OCI-LY1 (cell line): ENCODE results near the gene MAPKBP1.

ENCODE experiments used
- H2AFZ ChIP-seq: fragments of 200-600 bp; sonication (generic), shearing (Covaris generic); 2 replicates; pipeline ENCODE4 v1.6.0; 2014; ENCODE audit warnings: antibody characterized with exemption, mild to moderate bottlenecking, low read length
- H3F3A ChIP-seq: fragments of 200-600 bp; sonication (generic), shearing (Covaris generic); 2 replicates; pipeline ENCODE4 v1.6.0; 2014; ENCODE audit warnings: mild to moderate bottlenecking, antibody characterized with exemption, low read length, moderate library complexity; ENCODE audit not compliant: insufficient read depth
- H3K27ac ChIP-seq: fragments of 200-600 bp; sonication (generic); 2 replicates; pipeline ENCODE4 v1.5.1; 2014; ENCODE audit warnings: low read length, mixed run types, mild to moderate bottlenecking, low read depth; ENCODE audit not compliant: poor library complexity, severe bottlenecking
- H3K27me3 ChIP-seq: fragments of 200-600 bp; sonication (generic); 2 replicates; pipeline ENCODE4 v1.6.0; 2014; ENCODE audit warnings: antibody characterized with exemption, mild to moderate bottlenecking, low read length, moderate library complexity; ENCODE audit not compliant: insufficient read depth
- H3K36me3 ChIP-seq: fragments of 200-600 bp; sonication (generic); 2 replicates; pipeline ENCODE4 v1.6.1; 2014; ENCODE audit warnings: mild to moderate bottlenecking, antibody characterized with exemption, low read length, moderate library complexity, mixed read lengths; ENCODE audit not compliant: insufficient read depth
- H3K4me1 ChIP-seq: fragments of 200-600 bp; sonication (generic); 2 replicates; pipeline ENCODE4 v1.5.1; 2014; ENCODE audit warnings: mild to moderate bottlenecking, low read length, moderate library complexity; ENCODE audit not compliant: insufficient read depth, severe bottlenecking
- H3K4me2 ChIP-seq: fragments of 200-600 bp; sonication (generic), shearing (Covaris generic); 2 replicates; pipeline ENCODE4 v1.6.1; 2014; ENCODE audit warnings: low read length
- H3K4me3 ChIP-seq: fragments of 200-600 bp; sonication (generic); 2 replicates; pipeline ENCODE4 v1.5.1; 2014; ENCODE audit warnings: low read length, low read depth, mild to moderate bottlenecking, mixed read lengths; ENCODE audit not compliant: poor library complexity, severe bottlenecking
- H3K79me2 ChIP-seq: fragments of 200-600 bp; shearing (Covaris generic); 2 replicates; pipeline ENCODE4 v1.6.1; 2016; ENCODE audit warnings: mixed run types, low read length, mixed read lengths; ENCODE audit not compliant: insufficient read depth
- H3K9ac ChIP-seq: fragments of 200-600 bp; sonication (generic), shearing (Covaris generic); 2 replicates; pipeline ENCODE4 v1.6.1; 2014; ENCODE audit warnings: mild to moderate bottlenecking, low read length, mixed read lengths
- H3K9me2 ChIP-seq: fragments of 200-600 bp; sonication (generic), shearing (Covaris generic); 2 replicates; pipeline ENCODE4 v1.6.1; 2014; ENCODE audit warnings: low read depth, mild to moderate bottlenecking, low read length, mixed read lengths
- H3K9me3 ChIP-seq: fragments of 200-600 bp; shearing (Covaris generic); 2 replicates; pipeline ENCODE4 v1.6.1; 2014; ENCODE audit warnings: low read length, mixed read lengths
- H4K20me1 ChIP-seq: fragments of 200-600 bp; sonication (generic), shearing (Covaris generic); 2 replicates; pipeline ENCODE4 v1.6.0; 2016; ENCODE audit warnings: mild to moderate bottlenecking, low read length; ENCODE audit not compliant: insufficient read depth
- CTCF ChIP-seq: fragments of 200-600 bp; sonication (generic), shearing (Covaris generic); IDR thresholded peaks from 2 replicates; pipeline ENCODE4 v1.5.1; 2017; ENCODE audit warnings: mild to moderate bottlenecking, antibody characterized with exemption, low read length, moderate library complexity, mixed read lengths
- EZH2 ChIP-seq: fragments of 200-600 bp; sonication (generic), shearing (Covaris generic); IDR thresholded peaks from 2 replicates; pipeline ENCODE4 v1.8.0; 2017; ENCODE audit warnings: borderline replicate concordance, mixed run types, mild to moderate bottlenecking, antibody characterized with exemption, low read length, moderate library complexity, mixed read lengths

The MAPKBP1 gene

GRCh38 chr15:41865490-41866055, 91.3 kb downstream of the MAPKBP1 start:
- Histone ChIP-seq H2AFZ (no peak overlapping the region), H3K4me2 (no peak overlapping the region), H3K4me3 (no peak overlapping the region), H3K36me3 (no peaks in the 10 kb centered on the region), H3F3A (no peaks in the 10 kb centered on the region), H3K4me1 (no peaks in the 10 kb centered on the region), H4K20me1 (no peaks in the 10 kb centered on the region), H3K27me3 (peaks cover 8% of the 10 kb centered on the region; the same call in 1 of the 2 replicates), H3K9ac (no peak overlapping the region), H3K79me2 (no peaks in the 10 kb centered on the region), H3K9me2 (no peaks in the 10 kb centered on the region), H3K9me3 (no peaks in the 10 kb centered on the region), H3K27ac (no peak overlapping the region)
- TF ChIP-seq CTCF, result no peak
- TF ChIP-seq EZH2, result no peak

- H3F3A ChIP-seq, result no peaks in the 10 kb centered on the region
- H3K4me1 ChIP-seq, result no peaks in the 10 kb centered on the region
- H3K4me3 ChIP-seq, result no peak overlapping the region
- H3K36me3 ChIP-seq, result no peaks in the 10 kb centered on the region
- no peaks in the 10 kb centered on the region for H3K79me2 ChIP-seq
- no peak overlapping the region for H3K4me2 ChIP-seq
- TF ChIP-seq CTCF (no peak), EZH2 (no peak)
- H4K20me1 ChIP-seq, result no peaks in the 10 kb centered on the region
- H3K9ac ChIP-seq, result no peak overlapping the region
- no peaks in the 10 kb centered on the region for H3K9me2 ChIP-seq
- H3K27ac ChIP-seq, result no peak overlapping the region
- peaks cover 8% of the 10 kb centered on the region; the same call in 1 of the 2 replicates for H3K27me3 ChIP-seq
- H2AFZ ChIP-seq, result no peak overlapping the region
- H3K9me3 ChIP-seq, result no peaks in the 10 kb centered on the region
These were observed 92.0 kb downstream of the MAPKBP1 start for GRCh38 chr15:41866263-41866703.

- no peaks in the 10 kb centered on the region for H3K36me3 ChIP-seq
These were observed 92.7 kb downstream of the MAPKBP1 start for GRCh38 chr15:41866872-41867579.

More at GRCh38 chr15:41866872-41867579, 92.7 kb downstream of the MAPKBP1 start:
- Histone ChIP-seq H3K27me3 (peaks cover 3% of the 10 kb centered on the region; the same call in 1 of the 2 replicates), H3K9me2 (no peaks in the 10 kb centered on the region), H3K79me2 (no peaks in the 10 kb centered on the region), H3K27ac (no peak overlapping the region), H3K4me3 (no peak overlapping the region), H2AFZ (no peak overlapping the region), H4K20me1 (no peaks in the 10 kb centered on the region), H3K9me3 (no peaks in the 10 kb centered on the region), H3K9ac (no peak overlapping the region), H3F3A (no peaks in the 10 kb centered on the region), H3K4me1 (no peaks in the 10 kb centered on the region), H3K4me2 (no peak overlapping the region)
- TF ChIP-seq CTCF (no peak), EZH2 (no peak)
